Neural cell (in vitro differentiated cells): ENCODE data around the gene RPS6KC1. TPM values are rescaled to one million over a fixed set of nuclear protein-coding genes. Genes with fewer than 3 reads are reported as not detected.
A peak's percentile ranks its signal among the peaks of the same experiment; 100 is the strongest.

Experiments
- H2AFZ ChIP-seq: fragments of 200-600, 300-800 bp; sonication (generic), shearing (Covaris generic); 2 replicates; pipeline ENCODE4 v1.6.0; 2014; ENCODE audit warnings: low read depth, mild to moderate bottlenecking, antibody characterized with exemption, low read length, moderate library complexity
- H3F3A ChIP-seq: fragments of 200-600 bp; shearing (Covaris generic); 2 replicates; pipeline ENCODE4 v1.6.1; 2016; ENCODE audit warnings: mild to moderate bottlenecking, moderate library complexity, mixed read lengths, antibody characterized with exemption, low read length; ENCODE audit not compliant: insufficient read depth, poor library complexity, severe bottlenecking
- H3K27ac ChIP-seq: fragments of 200-600, 300-800 bp; sonication (generic), shearing (Covaris generic); 2 replicates; pipeline ENCODE4 v1.5.1; 2014; ENCODE audit warnings: mild to moderate bottlenecking, low read length, moderate library complexity
- H3K27me3 ChIP-seq: fragments of 300-800, 200-600 bp; sonication (generic), shearing (Covaris generic); 2 replicates; pipeline ENCODE4 v1.6.0; 2014; ENCODE audit warnings: mild to moderate bottlenecking, low read depth, low read length, moderate library complexity; ENCODE audit not compliant: insufficient read depth
- H3K36me3 ChIP-seq: fragments of 300-800, 200-600 bp; sonication (generic), shearing (Covaris generic); 2 replicates; pipeline ENCODE4 v1.5.1; 2014; ENCODE audit warnings: mild to moderate bottlenecking, antibody characterized with exemption, low read length, moderate library complexity; ENCODE audit not compliant: insufficient read depth
- H3K4me2 ChIP-seq: fragments of 300-800, 200-600 bp; sonication (generic), shearing (Covaris generic); 2 replicates; pipeline ENCODE4 v1.6.0; 2014; ENCODE audit warnings: mild to moderate bottlenecking, low read length
- H3K4me3 ChIP-seq: fragments of 300-800, 200-600 bp; sonication (generic), shearing (Covaris generic); 2 replicates; pipeline ENCODE4 v1.5.1; 2014; ENCODE audit warnings: mild to moderate bottlenecking, low read length, moderate library complexity
- H3K79me2 ChIP-seq: fragments of 200-600 bp; shearing (Covaris generic); replicated peaks from 2 replicates; pipeline ENCODE4 v1.6.0; 2014; ENCODE audit warnings: mild to moderate bottlenecking, low read length, moderate library complexity; ENCODE audit not compliant: insufficient read depth
- H3K9ac ChIP-seq: fragments of 300-800, 200-600 bp; sonication (generic), shearing (Covaris generic); 2 replicates; pipeline ENCODE4 v1.6.1; 2016; ENCODE audit warnings: mild to moderate bottlenecking, low read length, mixed read lengths
- H3K9me2 ChIP-seq: fragments of 200-600 bp; shearing (Covaris generic); 2 replicates; pipeline ENCODE4 v1.6.1; 2016; ENCODE audit warnings: mild to moderate bottlenecking, low read length, mixed read lengths; ENCODE audit not compliant: insufficient read depth
- H3K9me3 ChIP-seq: fragments of 200-600, 300-800 bp; sonication (generic), shearing (Covaris generic); 2 replicates; pipeline ENCODE4 v1.6.1; 2016; ENCODE audit warnings: mild to moderate bottlenecking, mixed run types, low read length, moderate library complexity, mixed read lengths
- H4K20me1 ChIP-seq: fragments of 200-600 bp; shearing (Covaris generic); 2 replicates; pipeline ENCODE4 v1.6.1; 2016; ENCODE audit warnings: mild to moderate bottlenecking, mixed run types; ENCODE audit not compliant: insufficient read depth
- CTCF ChIP-seq: fragments of 450-650 bp; IDR thresholded peaks from 2 replicates; pipeline ENCODE4 v1.5.1; 2014; ENCODE audit warnings: antibody characterized with exemption, mild to moderate bottlenecking, moderate library complexity; ENCODE audit not compliant: poor library complexity, severe bottlenecking
- EP300 ChIP-seq: fragments of 450-650 bp; conservative IDR thresholded peaks from 2 replicates; pipeline ENCODE4 v1.6.1; 2014; ENCODE audit warnings: antibody characterized with exemption, mild to moderate bottlenecking, moderate library complexity; ENCODE audit not compliant: poor library complexity, severe bottlenecking
- EZH2 ChIP-seq: fragments of 200-600, 300-800 bp; shearing (Covaris generic), sonication (generic); IDR thresholded peaks from 2 replicates; pipeline ENCODE4 v1.6.1; 2014; ENCODE audit warnings: antibody characterized with exemption, low read length, borderline replicate concordance, mild to moderate bottlenecking; ENCODE audit not compliant: insufficient read depth, poor library complexity, severe bottlenecking
- MXI1 ChIP-seq: fragments of 450-650 bp; conservative IDR thresholded peaks from 2 replicates; pipeline ENCODE4 v1.6.1; 2014; ENCODE audit warnings: antibody characterized with exemption, mild to moderate bottlenecking; ENCODE audit not compliant: poor library complexity, severe bottlenecking
- POLR2AphosphoS5 ChIP-seq: IDR thresholded peaks from 2 replicates; pipeline ENCODE4 v1.6.1; 2012
- RAD21 ChIP-seq: fragments of 450-650 bp; conservative IDR thresholded peaks from 2 replicates; pipeline ENCODE4 v1.6.1; 2014; ENCODE audit warnings: antibody characterized with exemption, mild to moderate bottlenecking, moderate library complexity
- REST ChIP-seq: IDR thresholded peaks from 2 replicates; pipeline ENCODE4 v1.6.1; 2012; ENCODE audit warnings: borderline replicate concordance
- SMC3 ChIP-seq: fragments of 450-650 bp; conservative IDR thresholded peaks from 2 replicates; pipeline ENCODE4 v1.6.1; 2014; ENCODE audit warnings: antibody characterized with exemption, mild to moderate bottlenecking, moderate library complexity; ENCODE audit not compliant: poor library complexity
- TAF1 ChIP-seq: IDR thresholded peaks from 2 replicates; pipeline ENCODE4 v1.6.1; 2012; ENCODE audit warnings: low read depth
- polyA plus RNA-seq: library from polyadenylated mRNA; depleted of rRNA; stranded (reverse); fragments of >200 nt; gene quantifications from 2 replicates; pipeline ENCODE4 v1.2.3, GENCODE V29; 2014

The RPS6KC1 gene
- polyA plus RNA-seq, 1 donor from 2014 or later, result 28.1 TPM

- Histone ChIP-seq H3K27me3 (no peaks in the 10 kb centered on the region), H3K9ac (no peak overlapping the region), H3F3A (no peaks in the 10 kb centered on the region), H3K27ac (no peak overlapping the region), H3K4me2 (no peak overlapping the region), H3K9me2 (no peaks in the 10 kb centered on the region), H3K4me3 (no peak overlapping the region), H3K79me2 (no peaks in the 10 kb centered on the region), H3K36me3 (no peaks in the 10 kb centered on the region), H2AFZ (no peak overlapping the region), H4K20me1 (no peaks in the 10 kb centered on the region), H3K9me3 (no peaks in the 10 kb centered on the region)
- TF ChIP-seq RAD21, result no peak
- TF ChIP-seq EZH2, result no peak
- no peak for TF ChIP-seq REST
- TF ChIP-seq POLR2AphosphoS5, result no peak
- no peak for TF ChIP-seq MXI1
- TF ChIP-seq EP300, result no peak
- TF ChIP-seq CTCF, result no peak
- no peak for TF ChIP-seq SMC3
- no peak for TF ChIP-seq TAF1
Observed at GRCh38 chr1:213274140-213274539, 223.1 kb downstream of the RPS6KC1 start.

GRCh38 chr1:213275293-213275692, 224.3 kb downstream of the RPS6KC1 start:
- H3K4me3 ChIP-seq, result no peak overlapping the region
- no peaks in the 10 kb centered on the region for H3K9me3 ChIP-seq
- H3K4me2 ChIP-seq, result no peak overlapping the region
- H3K27me3 ChIP-seq, result no peaks in the 10 kb centered on the region
- no peaks in the 10 kb centered on the region for H3K9me2 ChIP-seq
- no peaks in the 10 kb centered on the region for H4K20me1 ChIP-seq
- no peak overlapping the region for H3K9ac ChIP-seq
- no peaks in the 10 kb centered on the region for H3K79me2 ChIP-seq
- H2AFZ ChIP-seq, result no peak overlapping the region
- TF ChIP-seq MXI1 (no peak), EP300 (peak; percentile 90), POLR2AphosphoS5 (peak; percentile 56)
- H3K27ac ChIP-seq, result no peak overlapping the region
- H3K36me3 ChIP-seq, result no peaks in the 10 kb centered on the region
- H3F3A ChIP-seq, result no peaks in the 10 kb centered on the region

GRCh38 chr1:213276236-213276635, 225.2 kb downstream of the RPS6KC1 start:
- no peak overlapping the region for H3K4me2 ChIP-seq
- H3K27ac ChIP-seq, result no peak overlapping the region
- no peaks in the 10 kb centered on the region for H3K9me2 ChIP-seq
- no peaks in the 10 kb centered on the region for H3F3A ChIP-seq
- no peak for TF ChIP-seq POLR2AphosphoS5
- TF ChIP-seq EZH2, result no peak
- no peak for TF ChIP-seq EP300
- no peak for TF ChIP-seq RAD21
- no peak for TF ChIP-seq TAF1
- TF ChIP-seq MXI1, result no peak
- TF ChIP-seq SMC3, result no peak
- no peak for TF ChIP-seq REST
- TF ChIP-seq CTCF, result no peak
- H3K79me2 ChIP-seq, result no peaks in the 10 kb centered on the region
- no peaks in the 10 kb centered on the region for H3K36me3 ChIP-seq
- no peaks in the 10 kb centered on the region for H4K20me1 ChIP-seq
- no peak overlapping the region for H3K4me3 ChIP-seq
- H3K27me3 ChIP-seq, result no peaks in the 10 kb centered on the region
- no peak overlapping the region for H3K9ac ChIP-seq
- H2AFZ ChIP-seq, result no peak overlapping the region
- H3K9me3 ChIP-seq, result no peaks in the 10 kb centered on the region
